Stimulated activated CD8-positive, alpha-beta memory T cell treated with anti-CD3 and anti-CD28 coated beads, Interleukin-2, amount 100 ng/mL, for 1 hour (primary cell): ENCODE results near the gene RAD23A.
"Not testable (repeated sequence)": the region's sequence is repeated elsewhere in the genome, so short reads cannot be mapped to it uniquely, and the experiment has no call there.

Source experiments
- DNase-seq, 2 donors: peaks; one replicate each; pipeline ENCODE4 v3.0.0-alpha.2; 2020; ENCODE audit warnings: low read depth in 2 of 2

The RAD23A gene

GRCh38 chr19:12945479-12946091, at the start of gene RAD23A:
TSS of gene RAD23A (plus strand) at chr19:12945862. CDS start at chr19:12945949, 87 bp downstream.
- DNase-seq = peak; percentile 97 to 98

- DNase-seq = no peak
These were observed 49.2 kb upstream of the RAD23A start for GRCh38 chr19:12896460-12896859.

- no peak for DNase-seq
These were observed 45.7 kb upstream of the RAD23A start for GRCh38 chr19:12899891-12900518.

GRCh38 chr19:12907166-12907565, 38.5 kb upstream of the RAD23A start:
- no peak for DNase-seq

- DNase-seq = no peak
These were observed 33.1 kb upstream of the RAD23A start for GRCh38 chr19:12912571-12912970.

- no peak for DNase-seq
These were observed 32.6 kb upstream of the RAD23A start for GRCh38 chr19:12913011-12913561.

- DNase-seq = peak in 1 of 2 donors; percentile 19
These were observed 31.6 kb upstream of the RAD23A start for GRCh38 chr19:12913851-12914690.

- DNase-seq = not testable (repeated sequence)
These were observed 29.8 kb upstream of the RAD23A start for GRCh38 chr19:12915860-12916259.

GRCh38 chr19:12918253-12918652, 27.4 kb upstream of the RAD23A start:
- no peak for DNase-seq

GRCh38 chr19:12921047-12921446, 24.6 kb upstream of the RAD23A start:
- no peak for DNase-seq

GRCh38 chr19:12922959-12923358, 22.7 kb upstream of the RAD23A start:
- DNase-seq = no peak

GRCh38 chr19:12924621-12925310, 20.9 kb upstream of the RAD23A start:
- DNase-seq = no peak

- DNase-seq = no peak
These were observed 15.5 kb upstream of the RAD23A start for GRCh38 chr19:12930002-12930645.

GRCh38 chr19:12932392-12933286, 13.0 kb upstream of the RAD23A start:
- no peak for DNase-seq

GRCh38 chr19:12933287-12934072, 12.2 kb upstream of the RAD23A start, which contains the start of gene FARSA:
TSS of gene FARSA (minus strand) at chr19:12933711. CDS start at chr19:12933696, 15 bp downstream.
- peak; percentile 68 to 81 for DNase-seq

GRCh38 chr19:12935071-12935470, 10.6 kb upstream of the RAD23A start:
- DNase-seq = no peak

- DNase-seq = no peak
These were observed 9.1 kb upstream of the RAD23A start for GRCh38 chr19:12936582-12936981.

- DNase-seq = no peak
These were observed 8.4 kb upstream of the RAD23A start for GRCh38 chr19:12937093-12937926.
